K562 (cell line): ENCODE results near the gene CXCR2.

Experiments
- BRCA1 ChIP-seq, 2 experiments: fragments of 450-650 bp in 1 of 2; sonication (generic) in 1 of 2; formaldehyde crosslinking in 1 of 2; IDR thresholded peaks; 2 replicates each; pipeline versions ENCODE4 v1.5.0 to v1.6.1; 2017 to 2020; ENCODE audit warnings: mild to moderate bottlenecking in 1 of 2, missing genetic modification reagents in 1 of 2
- ERF ChIP-seq: fragments of 450-650 bp; formaldehyde crosslinking; IDR thresholded peaks from 2 replicates; pipeline ENCODE4 v1.4.0; 2020; ENCODE audit warnings: mild to moderate bottlenecking, mixed read lengths
- POLR2A ChIP-seq: fragments of 450-650 bp; conservative IDR thresholded peaks from 2 replicates; pipeline ENCODE4 v1.6.1; 2016
- TF ChIP-seq, protein P1 (sequence below): fragments of 250-450 bp; sonication (Bioruptor Pico); IDR thresholded peaks from 2 replicates; pipeline ENCODE4 v1.6.1; 2021; ENCODE audit warnings: mild to moderate bottlenecking
- TF ChIP-seq, protein P2 (sequence below): sonication (generic); formaldehyde crosslinking; IDR thresholded peaks from 2 replicates; pipeline ENCODE4 v1.8.1; 2023; ENCODE audit warnings: mild to moderate bottlenecking, missing genetic modification reagents

DNA sequence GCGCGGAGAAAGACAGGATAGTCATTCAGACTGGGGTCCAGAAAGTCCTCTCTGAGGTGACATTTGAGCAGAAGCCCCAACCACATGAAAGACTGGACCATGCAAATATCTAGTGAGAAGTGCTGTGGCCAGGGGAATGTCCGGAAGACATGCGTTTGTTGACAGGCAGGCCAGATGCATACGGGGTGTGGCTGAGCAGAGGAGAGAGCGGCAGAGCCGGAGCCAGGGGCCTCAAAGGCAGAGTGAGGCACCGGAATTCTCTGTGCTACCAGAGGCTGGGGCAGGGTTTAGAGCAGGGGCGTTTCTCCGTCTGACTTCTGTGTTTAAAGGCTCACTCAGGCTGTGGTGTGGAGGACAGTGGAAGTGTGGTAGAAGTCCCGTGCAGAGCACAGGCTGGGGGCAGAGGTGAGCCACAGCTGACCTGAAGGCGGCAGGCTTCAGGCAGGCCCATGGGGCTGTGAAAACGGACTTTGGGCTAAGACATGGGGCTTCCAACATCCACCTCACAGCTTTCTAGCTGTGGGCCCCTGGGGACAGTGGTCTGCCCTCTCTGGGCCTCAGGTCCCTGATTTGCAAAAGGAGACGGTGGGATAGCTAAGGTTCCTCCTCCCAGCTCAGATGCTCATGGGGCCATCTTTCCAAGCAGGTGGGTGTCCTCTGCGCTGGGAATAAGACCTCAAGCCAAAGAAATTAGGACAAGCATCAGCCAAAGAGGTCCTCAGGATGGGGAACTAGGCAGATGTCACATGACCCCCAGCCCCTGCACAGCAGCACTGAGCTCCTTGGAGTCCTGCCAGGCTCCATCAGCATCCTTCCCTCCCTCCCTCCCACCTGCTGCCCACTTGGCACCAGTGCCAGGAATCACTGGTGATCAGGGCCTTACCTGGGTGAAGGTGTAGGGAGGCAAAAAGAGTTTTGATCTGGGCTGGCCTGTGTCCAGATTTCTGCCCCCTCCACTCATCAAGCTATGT, 45.6 kb upstream of the CXCR2 start:
- TF ChIP-seq ERF (CRISPR knock-in tag) (no peak), BRCA1 (IDR thresholded peaks at IDR 0.05) (no peak), BRCA1 (CRISPR knock-in tag; IDR thresholded peaks at IDR 0.05) (no peak), POLR2A (no peak)
- TF ChIP-seq, protein P1, sequence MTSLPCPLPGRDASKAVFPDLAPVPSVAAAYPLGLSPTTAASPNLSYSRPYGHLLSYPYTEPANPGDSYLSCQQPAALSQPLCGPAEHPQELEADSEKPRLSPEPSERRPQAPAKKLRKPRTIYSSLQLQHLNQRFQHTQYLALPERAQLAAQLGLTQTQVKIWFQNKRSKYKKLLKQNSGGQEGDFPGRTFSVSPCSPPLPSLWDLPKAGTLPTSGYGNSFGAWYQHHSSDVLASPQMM: no peak
- TF ChIP-seq, protein P2, sequence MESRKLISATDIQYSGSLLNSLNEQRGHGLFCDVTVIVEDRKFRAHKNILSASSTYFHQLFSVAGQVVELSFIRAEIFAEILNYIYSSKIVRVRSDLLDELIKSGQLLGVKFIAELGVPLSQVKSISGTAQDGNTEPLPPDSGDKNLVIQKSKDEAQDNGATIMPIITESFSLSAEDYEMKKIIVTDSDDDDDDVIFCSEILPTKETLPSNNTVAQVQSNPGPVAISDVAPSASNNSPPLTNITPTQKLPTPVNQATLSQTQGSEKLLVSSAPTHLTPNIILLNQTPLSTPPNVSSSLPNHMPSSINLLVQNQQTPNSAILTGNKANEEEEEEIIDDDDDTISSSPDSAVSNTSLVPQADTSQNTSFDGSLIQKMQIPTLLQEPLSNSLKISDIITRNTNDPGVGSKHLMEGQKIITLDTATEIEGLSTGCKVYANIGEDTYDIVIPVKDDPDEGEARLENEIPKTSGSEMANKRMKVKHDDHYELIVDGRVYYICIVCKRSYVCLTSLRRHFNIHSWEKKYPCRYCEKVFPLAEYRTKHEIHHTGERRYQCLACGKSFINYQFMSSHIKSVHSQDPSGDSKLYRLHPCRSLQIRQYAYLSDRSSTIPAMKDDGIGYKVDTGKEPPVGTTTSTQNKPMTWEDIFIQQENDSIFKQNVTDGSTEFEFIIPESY: no peak
